Erythroblast (primary cell): Measurements from ENCODE around the gene RGS11.

ENCODE experiments used
- GATA1 ChIP-seq: IDR thresholded peaks from 2 replicates; pipeline ENCODE4 v1.6.1; 2011; ENCODE audit warnings: low read depth, mild to moderate bottlenecking, control low read depth, low read length, moderate library complexity
- POLR2A ChIP-seq: IDR thresholded peaks from 2 replicates; pipeline ENCODE4 v1.6.1; 2011; ENCODE audit warnings: mild to moderate bottlenecking, low read length

- no peak for TF ChIP-seq POLR2A
- TF ChIP-seq GATA1: no peak
Measured at GRCh38 chr16:324201-324450, 48.4 kb upstream of the RGS11 start.
